Activated naive CD4-positive, alpha-beta T cell treated with anti-CD3 and anti-CD28 coated beads, Interleukin-2, amount 50 U/mL, for 24 hours (primary cell): ENCODE data around the gene S1PR2.
"Not testable (repeated sequence)": the region's sequence is repeated elsewhere in the genome, so short reads cannot be mapped to it uniquely, and the experiment has no call there.

Experiments
- H3K27ac Mint-ChIP-seq: one replicate; pipeline ENCODE4 v1.8.0; 2021; ENCODE audit warnings: mild to moderate bottlenecking, mixed read lengths
- H3K27me3 Mint-ChIP-seq: one replicate; pipeline ENCODE4 v1.8.0; 2021; ENCODE audit warnings: mixed read lengths
- H3K36me3 Mint-ChIP-seq: one replicate; pipeline ENCODE4 v1.8.0; 2021; ENCODE audit warnings: mixed read lengths
- H3K4me1 Mint-ChIP-seq: one replicate; pipeline ENCODE4 v1.8.0; 2021; ENCODE audit warnings: mixed read lengths
- H3K4me3 Mint-ChIP-seq: one replicate; pipeline ENCODE4 v1.8.0; 2021; ENCODE audit warnings: mild to moderate bottlenecking, mixed read lengths
- H3K9me3 Mint-ChIP-seq: one replicate; pipeline ENCODE4 v1.8.0; 2021; ENCODE audit warnings: mixed read lengths

The S1PR2 gene

DNA sequence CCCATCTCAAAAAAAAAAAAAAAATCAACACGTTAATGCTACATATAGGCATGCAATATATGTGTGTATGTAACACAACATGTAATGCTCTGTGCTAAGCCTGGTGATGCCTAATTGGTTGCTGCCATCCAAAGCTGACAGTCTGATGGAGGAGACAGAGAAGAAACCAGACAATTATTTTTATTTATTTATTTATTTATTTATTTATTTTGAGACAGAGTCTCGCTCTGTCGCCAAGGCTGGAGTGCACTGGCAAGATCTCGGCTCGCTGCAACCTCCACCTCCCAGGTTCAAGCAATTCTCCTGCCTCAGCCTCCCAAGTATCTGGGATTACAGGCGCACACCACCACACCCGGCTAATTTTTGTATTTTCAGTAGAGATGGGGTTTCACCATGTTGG, 4.3 kb upstream of the S1PR2 start:
- H3K36me3 Mint-ChIP-seq, H3K27me3 Mint-ChIP-seq, H3K9me3 Mint-ChIP-seq: not testable (repeated sequence)
- peak overlapping the region; percentile 99 for H3K27ac Mint-ChIP-seq
- H3K4me3 Mint-ChIP-seq, result peak overlapping the region; percentile 58
- H3K4me1 Mint-ChIP-seq, result peaks cover 15% of the 10 kb centered on the region

DNA sequence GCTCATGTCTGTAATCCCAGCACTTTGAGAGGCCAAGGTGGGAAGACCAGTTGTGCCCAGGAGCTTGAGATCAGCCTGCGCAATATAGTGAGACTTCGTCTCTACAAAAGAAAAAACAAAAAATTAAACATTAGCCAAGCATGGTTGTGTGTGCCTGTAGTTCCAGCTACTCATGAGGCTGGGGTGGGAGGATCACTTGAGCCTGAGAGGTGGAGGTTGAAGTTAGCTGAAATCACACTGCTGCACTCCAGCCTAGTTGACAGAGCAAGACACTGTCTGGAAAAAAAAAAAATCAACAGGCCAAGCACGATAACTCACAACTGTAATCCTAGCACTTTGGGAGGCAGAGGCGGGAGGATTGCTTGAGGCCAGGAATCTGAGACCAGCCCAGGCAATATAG, 3.9 kb upstream of the S1PR2 start:
- Mint-ChIP-seq H3K27me3 (no peaks in the 10 kb centered on the region), H3K4me3 (peak overlapping the region; percentile 58), H3K4me1 (peaks cover 15% of the 10 kb centered on the region), H3K9me3 (no peaks in the 10 kb centered on the region), H3K36me3 (no peaks in the 10 kb centered on the region), H3K27ac (peak overlapping the region; percentile 46)

DNA sequence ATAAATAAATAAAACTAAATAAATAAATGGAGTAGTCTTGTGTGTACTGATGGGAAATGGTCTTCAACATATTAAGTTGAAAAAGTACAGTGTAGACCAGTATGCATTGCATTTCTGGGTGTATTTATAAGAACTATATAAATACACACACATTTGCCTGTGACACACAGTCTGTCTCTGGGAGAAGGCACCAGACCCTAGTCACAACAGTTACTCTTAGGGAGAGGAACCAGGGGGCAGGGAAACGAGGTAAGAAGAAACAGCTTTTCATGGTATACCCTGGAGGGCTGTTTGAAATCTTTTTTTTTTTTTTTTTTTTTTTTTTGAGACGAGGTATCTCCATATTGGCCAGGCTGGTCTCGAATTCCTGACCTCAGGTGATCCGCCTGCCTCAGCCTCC, 2.8 kb upstream of the S1PR2 start:
- Mint-ChIP-seq H3K9me3 (no peaks in the 10 kb centered on the region), H3K27ac (peak overlapping the region; percentile 68), H3K36me3 (no peaks in the 10 kb centered on the region), H3K4me1 (peaks cover 22% of the 10 kb centered on the region), H3K4me3 (no peak overlapping the region), H3K27me3 (no peaks in the 10 kb centered on the region)

DNA sequence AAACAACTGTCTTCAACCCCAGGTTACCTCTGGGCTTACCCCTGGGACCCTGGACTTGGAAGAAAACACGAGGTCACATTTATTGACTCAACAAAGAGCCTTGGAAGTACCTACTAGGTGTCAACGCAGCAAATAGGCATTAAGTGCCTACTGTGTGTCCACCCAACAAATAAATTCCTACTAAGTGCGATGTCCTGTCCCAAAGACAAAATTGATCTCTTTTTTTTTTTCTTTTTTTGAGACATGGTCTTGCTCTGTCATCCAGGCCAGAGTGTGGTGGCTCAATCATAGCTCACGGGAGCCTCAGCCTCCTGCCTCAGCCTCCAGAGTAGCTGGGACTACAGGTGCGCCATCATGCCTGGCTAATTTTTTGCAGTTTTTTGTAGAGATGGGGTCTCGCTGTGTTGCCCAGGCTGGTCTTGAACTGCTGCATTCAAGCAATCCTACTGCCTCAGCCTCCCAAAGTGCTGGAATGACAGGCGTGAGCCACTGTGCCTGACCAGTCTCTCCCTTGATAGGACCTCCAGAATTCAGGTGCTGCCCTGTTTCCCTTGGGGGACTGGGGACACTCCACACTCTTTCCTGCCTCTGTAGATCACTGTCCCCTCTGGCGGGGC, 589 bp upstream of the S1PR2 start:
- peak overlapping the region; percentile 82 for H3K27ac Mint-ChIP-seq
- H3K4me3 Mint-ChIP-seq, result peak overlapping the region; percentile 80
- H3K36me3 Mint-ChIP-seq, result no peaks in the 10 kb centered on the region
- peaks cover 22% of the 10 kb centered on the region for H3K4me1 Mint-ChIP-seq
- no peaks in the 10 kb centered on the region for H3K9me3 Mint-ChIP-seq
- H3K27me3 Mint-ChIP-seq, result no peaks in the 10 kb centered on the region

DNA sequence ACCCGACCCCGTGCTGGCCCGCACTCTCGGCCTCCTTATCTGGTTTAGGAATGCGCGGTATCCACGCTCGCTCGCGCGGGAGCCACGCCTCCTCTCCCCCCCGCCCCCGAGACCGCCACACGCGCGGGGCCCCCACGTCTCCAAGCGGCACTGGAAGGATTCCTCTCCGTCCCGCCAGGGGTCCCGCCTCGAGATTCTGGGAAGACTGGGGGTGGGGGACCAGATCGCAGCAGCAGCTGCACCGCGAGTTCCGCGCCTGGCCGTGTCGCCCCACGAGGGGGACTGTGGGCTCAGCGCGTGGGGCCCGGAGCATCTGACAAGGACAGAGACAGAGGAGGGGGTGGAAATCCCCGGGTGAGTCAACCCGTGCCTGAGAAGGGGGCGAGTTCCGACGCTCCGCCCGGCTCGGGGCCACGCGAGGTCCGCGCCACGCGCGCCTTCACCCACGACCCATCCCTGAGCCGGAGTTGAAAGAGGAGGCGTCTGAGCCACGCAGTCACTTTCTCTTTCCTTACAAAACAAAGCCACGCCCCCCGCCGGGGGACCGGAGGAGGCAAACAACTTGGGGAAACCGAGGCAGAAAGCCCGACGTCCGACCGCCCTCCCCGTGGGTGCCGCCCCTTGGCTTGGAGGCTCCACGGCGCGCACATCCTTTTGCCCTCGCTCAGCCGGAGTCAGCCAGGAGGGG, 814 bp downstream of the S1PR2 start:
- no peaks in the 10 kb centered on the region for H3K9me3 Mint-ChIP-seq
- no peaks in the 10 kb centered on the region for H3K27me3 Mint-ChIP-seq
- peak overlapping the region; percentile 89 for H3K4me3 Mint-ChIP-seq
- H3K4me1 Mint-ChIP-seq, result peaks cover 15% of the 10 kb centered on the region
- H3K36me3 Mint-ChIP-seq, result no peaks in the 10 kb centered on the region
- H3K27ac Mint-ChIP-seq, result peak overlapping the region; percentile 62

DNA sequence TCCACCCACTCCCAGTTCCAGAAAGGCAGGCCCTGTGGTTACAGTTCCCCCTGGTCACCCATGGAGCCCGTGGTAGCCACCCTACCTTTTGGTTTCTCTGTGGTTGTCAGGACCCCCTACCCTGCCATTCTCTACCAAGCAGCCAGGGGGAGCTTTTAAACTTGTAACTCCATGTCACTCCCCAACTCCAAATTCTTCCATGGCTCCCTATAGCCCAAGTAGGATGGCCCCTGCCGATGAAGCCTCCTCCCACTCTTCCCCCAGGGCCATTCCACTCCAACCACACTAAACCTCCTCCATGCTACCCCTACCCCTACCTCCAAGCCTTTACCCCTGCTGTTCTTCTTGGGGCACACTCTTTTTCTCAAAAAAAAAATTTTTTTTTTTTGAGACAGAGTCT, 2.2 kb downstream of the S1PR2 start:
- peak overlapping the region; percentile 61 for H3K4me3 Mint-ChIP-seq
- peaks cover 2% of the 10 kb centered on the region for H3K36me3 Mint-ChIP-seq

DNA sequence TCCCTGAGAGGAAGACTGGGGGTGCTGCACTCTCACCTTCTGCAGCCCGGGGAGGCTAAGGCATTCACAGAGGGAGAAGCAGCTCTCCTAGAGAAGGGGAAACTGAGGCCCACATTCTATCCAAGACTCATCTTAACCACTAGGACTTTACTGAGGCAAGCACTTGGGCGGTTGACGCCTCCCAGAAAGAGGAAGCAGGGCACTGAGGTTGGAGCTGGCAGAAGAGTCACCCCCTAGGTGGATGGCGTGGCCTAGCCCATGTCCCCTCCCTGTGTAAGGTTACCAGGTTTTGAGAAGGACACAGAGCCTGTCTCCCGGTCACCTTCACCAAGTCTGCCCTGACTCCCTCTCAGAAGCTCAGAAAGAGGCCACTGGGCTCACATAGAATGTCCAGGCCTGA, 2.7 kb downstream of the S1PR2 start:
- peaks cover 10% of the 10 kb centered on the region for H3K4me1 Mint-ChIP-seq
- no peaks in the 10 kb centered on the region for H3K9me3 Mint-ChIP-seq
- H3K27ac Mint-ChIP-seq, result no peak overlapping the region
- H3K27me3 Mint-ChIP-seq, result no peaks in the 10 kb centered on the region
- H3K36me3 Mint-ChIP-seq, result peaks cover 2% of the 10 kb centered on the region
- H3K4me3 Mint-ChIP-seq, result no peak overlapping the region

More for the DNA sequence above, 2.2 kb downstream of the S1PR2 start:
- no peaks in the 10 kb centered on the region for H3K9me3 Mint-ChIP-seq
- H3K4me1 Mint-ChIP-seq, result peaks cover 10% of the 10 kb centered on the region
- H3K27ac Mint-ChIP-seq, result no peak overlapping the region
- no peaks in the 10 kb centered on the region for H3K27me3 Mint-ChIP-seq

DNA sequence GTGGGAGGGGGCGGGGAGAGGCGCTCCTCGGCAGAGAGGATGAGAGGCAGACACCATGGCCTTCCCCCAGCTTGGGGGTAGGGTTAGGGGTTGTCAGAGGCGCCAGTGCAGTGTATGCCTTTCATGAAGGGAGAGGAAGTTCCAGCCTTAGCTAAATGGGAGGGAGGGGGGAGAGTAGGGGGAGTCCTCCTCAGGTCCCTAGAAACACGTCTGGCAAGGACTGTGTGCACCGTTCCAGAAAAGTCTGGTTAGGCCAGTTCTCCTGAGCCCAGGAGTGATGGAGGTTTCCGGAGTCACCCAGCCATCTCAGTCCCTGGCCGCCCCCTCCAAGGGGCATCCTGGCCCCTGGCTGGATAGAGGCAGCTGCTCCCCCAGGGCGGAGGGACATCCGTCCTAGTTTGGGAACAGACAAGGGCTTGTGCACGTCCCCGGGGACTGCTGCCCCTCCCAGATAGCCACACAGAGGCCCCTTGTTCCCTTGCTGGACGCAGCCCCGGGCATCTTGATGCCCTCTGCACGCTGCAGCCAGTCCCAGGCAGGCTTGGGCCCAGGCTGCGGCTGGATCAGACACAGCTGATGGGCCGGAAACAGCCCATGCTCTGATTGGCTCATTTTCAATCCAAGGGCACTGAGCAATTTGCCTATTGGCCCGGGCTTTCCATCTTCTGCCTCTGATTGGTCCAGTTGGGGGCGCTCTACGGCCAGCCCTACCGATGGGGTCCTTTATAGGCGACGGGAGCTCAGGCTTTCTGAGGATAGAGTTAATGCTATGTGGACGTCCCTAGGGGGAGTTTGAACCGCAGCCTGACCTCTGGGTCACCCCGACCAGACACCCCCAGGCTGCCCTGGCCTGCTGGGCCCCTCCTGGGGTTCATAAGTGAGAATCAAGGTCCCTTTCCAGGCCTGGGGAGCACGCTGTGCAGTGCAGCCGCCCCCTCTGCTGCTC, 3.8 kb downstream of the S1PR2 start:
- Mint-ChIP-seq H3K27me3 (no peaks in the 10 kb centered on the region), H3K27ac (no peak overlapping the region), H3K4me1 (peaks cover 10% of the 10 kb centered on the region), H3K9me3 (no peaks in the 10 kb centered on the region), H3K4me3 (no peak overlapping the region), H3K36me3 (peaks cover 4% of the 10 kb centered on the region)

DNA sequence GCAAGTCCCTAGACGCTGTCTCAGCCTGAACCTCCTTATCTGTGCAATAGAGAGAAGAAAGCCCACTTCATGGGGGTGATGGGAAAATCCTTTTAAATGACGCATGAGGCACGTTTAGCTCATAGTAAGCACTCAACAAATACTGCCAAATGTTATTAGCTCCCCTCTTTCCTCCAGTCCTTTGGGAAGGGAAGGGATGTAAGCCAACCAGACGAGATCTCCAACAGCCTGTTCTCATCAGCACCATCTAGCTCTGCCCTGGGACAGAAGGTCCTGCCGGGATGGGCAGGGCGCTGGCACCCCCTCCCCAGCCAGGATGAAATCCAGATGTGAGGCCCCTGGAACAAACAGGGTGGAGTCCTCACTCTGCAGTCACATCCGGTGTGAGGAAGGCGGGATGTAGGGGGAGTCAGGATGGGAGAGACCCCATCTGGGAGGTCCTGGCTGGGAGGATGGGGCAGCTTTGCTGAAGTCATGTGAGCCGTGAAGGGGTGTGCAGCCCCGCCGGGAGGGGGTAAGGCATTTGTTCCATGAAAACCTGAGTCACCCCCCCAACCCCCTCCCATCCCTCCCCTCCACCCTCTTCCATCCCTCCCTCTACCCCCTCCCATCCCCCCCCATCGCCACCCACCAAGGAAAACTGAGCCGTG, 4.6 kb downstream of the S1PR2 start:
- Mint-ChIP-seq H3K9me3 (no peaks in the 10 kb centered on the region), H3K36me3 (peaks cover 4% of the 10 kb centered on the region), H3K4me1 (peaks cover 10% of the 10 kb centered on the region), H3K27ac (no peak overlapping the region), H3K4me3 (no peak overlapping the region), H3K27me3 (no peaks in the 10 kb centered on the region)

DNA sequence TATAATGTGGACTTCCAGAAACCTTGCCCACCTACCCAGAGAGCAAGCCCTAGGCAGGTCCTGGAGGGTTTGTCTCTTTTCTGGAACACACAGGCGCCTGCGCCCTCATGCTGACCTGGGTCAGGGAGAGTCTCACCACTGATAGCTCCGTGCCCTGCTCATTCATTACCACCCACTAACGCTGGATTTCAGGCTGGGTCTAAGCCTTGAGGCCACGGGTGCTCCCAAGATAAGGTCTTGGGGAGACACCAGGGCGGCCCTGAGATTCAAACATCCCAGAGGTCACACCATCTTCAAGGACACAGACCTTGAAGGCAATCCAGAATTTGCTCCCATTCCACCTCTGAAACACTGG, 5.1 kb downstream of the S1PR2 start:
- H3K27me3 Mint-ChIP-seq, result no peaks in the 10 kb centered on the region
- H3K4me3 Mint-ChIP-seq, result no peak overlapping the region
- no peak overlapping the region for H3K27ac Mint-ChIP-seq
- H3K9me3 Mint-ChIP-seq, result no peaks in the 10 kb centered on the region
- H3K36me3 Mint-ChIP-seq, result peaks cover 4% of the 10 kb centered on the region
- peaks cover 10% of the 10 kb centered on the region for H3K4me1 Mint-ChIP-seq

DNA sequence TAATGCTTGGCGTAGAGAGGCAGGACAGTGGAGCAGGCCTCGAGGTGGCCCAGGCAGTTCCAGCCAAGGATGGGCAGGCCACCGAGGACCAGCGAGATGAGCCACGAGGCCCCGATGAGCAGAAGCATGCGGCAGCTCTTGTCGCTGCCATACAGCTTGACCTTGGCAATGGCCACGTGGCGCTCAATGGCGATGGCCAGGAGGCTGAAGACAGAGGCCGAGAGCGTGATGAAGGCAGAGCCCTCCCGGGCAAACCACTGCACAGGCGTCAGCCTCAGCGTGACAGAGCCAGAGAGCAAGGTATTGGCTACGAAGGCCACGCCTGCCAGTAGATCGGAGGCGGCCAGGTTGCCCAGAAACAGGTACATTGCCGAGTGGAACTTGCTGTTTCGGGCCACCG, 6.8 kb downstream of the S1PR2 start:
- no peak overlapping the region for H3K27ac Mint-ChIP-seq
- peaks cover 5% of the 10 kb centered on the region for H3K4me1 Mint-ChIP-seq
- no peaks in the 10 kb centered on the region for H3K9me3 Mint-ChIP-seq
- no peaks in the 10 kb centered on the region for H3K27me3 Mint-ChIP-seq
- no peak overlapping the region for H3K4me3 Mint-ChIP-seq
- H3K36me3 Mint-ChIP-seq, result peaks cover 4% of the 10 kb centered on the region

DNA sequence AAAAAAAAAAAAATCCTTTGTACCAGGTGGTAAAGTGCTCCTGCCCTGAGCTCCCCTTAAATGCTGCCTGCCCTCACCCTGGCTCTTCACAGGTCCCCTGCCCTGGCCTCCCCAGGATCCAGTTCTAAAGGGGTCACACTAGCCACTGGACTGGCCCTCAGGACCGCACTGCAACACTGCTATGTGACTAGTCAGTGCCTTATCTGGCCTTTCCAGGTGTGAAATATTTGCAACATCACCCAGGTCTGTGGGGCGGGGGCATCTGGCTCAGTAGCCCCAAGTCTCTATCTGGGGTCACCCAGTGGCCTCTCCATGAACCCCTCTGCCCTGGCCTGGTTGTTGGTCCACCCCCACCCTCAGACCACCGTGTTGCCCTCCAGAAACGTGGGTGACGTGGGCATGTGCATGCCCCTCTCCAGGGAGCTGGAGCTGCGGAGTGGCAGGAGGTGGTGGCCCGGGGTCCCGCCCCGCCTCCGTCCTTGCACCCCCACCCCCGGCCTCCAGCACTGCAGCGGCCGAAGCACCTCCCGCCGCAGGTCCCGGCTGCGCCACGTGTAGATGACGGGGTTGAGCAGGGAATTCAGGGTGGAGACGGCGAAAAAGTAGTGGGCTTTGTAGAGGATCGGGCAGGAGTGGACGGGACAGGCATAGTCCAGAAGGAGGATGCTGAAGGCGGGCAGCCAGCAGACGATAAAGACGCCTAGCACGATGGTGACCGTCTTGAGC, 7.5 kb downstream of the S1PR2 start:
- Mint-ChIP-seq H3K27ac (no peak overlapping the region), H3K4me3 (no peak overlapping the region), H3K4me1 (peaks cover 8% of the 10 kb centered on the region), H3K36me3 (peaks cover 4% of the 10 kb centered on the region), H3K9me3 (no peaks in the 10 kb centered on the region), H3K27me3 (no peaks in the 10 kb centered on the region)

DNA sequence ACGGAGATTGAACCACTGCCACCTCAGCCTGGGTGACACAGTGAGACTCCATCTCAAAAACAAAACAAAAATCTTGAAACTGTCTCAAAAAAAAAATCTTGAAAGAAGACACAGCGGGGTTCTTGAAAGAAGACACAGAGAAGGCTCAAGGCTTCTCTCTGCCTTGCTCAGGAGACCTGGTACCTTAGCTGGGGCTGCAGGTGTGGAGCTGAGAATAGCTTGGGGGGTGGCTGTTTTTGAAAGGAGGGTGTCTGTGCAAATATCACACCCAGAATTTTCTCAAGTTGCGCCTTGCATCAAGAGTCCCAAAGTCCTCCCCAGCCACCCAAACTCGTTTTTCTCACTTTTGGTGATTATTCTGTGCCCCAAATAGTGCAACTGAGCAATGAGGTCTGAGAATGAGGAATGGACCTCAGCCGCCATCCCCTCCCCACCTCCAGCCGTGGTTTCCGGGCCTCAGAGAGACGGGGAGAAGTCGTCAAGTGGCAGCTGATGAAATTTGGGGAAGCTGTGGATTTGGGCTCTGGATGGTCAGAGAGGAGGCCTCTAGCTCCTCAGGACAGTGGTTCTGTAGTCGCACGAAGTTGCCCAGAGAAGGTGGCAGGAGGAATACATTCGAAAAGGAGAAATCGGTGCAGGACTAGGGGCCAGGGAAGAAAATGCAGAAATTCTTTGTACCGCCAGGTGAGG, 8.8 kb downstream of the S1PR2 start:
- H3K4me3 Mint-ChIP-seq, result no peak overlapping the region
- H3K36me3 Mint-ChIP-seq, result peaks cover 4% of the 10 kb centered on the region
- H3K4me1 Mint-ChIP-seq, result peaks cover 8% of the 10 kb centered on the region
- H3K9me3 Mint-ChIP-seq, result no peaks in the 10 kb centered on the region
- H3K27ac Mint-ChIP-seq, result no peak overlapping the region
- no peaks in the 10 kb centered on the region for H3K27me3 Mint-ChIP-seq

DNA sequence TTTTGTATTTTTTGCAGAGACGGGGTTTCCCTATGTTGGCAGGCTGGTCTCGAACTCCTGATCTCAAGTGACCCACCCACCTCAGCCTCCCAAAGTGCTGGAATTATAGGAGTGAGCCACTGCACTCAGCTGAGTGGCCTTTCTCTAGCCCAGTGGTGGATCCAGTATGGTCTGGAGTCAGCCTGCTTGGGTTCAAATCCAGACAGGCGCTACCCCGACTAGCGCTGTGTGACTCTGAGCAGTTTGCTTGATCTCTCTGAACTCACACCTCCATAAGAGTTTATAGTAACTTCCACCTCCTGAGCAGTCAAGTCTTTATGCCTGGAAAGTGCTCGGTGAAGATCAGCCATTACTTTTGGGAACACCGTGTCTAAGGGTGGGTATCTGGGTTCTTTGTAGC, 10.4 kb downstream of the S1PR2 start:
- Mint-ChIP-seq H3K4me1 (peaks cover 4% of the 10 kb centered on the region), H3K4me3 (no peak overlapping the region), H3K27ac (no peak overlapping the region), H3K36me3 (peaks cover 4% of the 10 kb centered on the region), H3K9me3 (no peaks in the 10 kb centered on the region), H3K27me3 (no peaks in the 10 kb centered on the region)

DNA sequence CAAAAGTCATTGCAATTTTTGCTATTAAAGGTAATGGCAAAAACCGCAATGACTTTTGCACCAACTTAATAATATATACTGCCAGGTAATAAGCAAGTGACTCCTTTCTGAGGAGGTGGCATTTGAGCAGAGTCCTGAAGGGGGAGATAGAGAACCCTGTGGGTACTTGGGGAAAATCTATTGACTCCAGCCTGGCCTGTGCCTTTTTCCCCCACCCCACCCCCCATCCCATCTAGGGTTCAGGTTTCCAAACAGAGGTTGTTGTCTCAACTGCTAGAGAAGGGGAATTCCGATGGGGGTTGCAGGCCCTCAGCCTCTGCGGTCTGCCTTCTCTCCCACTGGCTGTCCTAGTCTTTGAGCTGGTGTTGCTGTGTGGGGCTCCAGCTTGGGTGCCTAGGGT, 11.5 kb downstream of the S1PR2 start:
- Mint-ChIP-seq H3K4me3 (no peak overlapping the region), H3K36me3 (peaks cover 4% of the 10 kb centered on the region), H3K9me3 (no peaks in the 10 kb centered on the region), H3K4me1 (peaks cover 4% of the 10 kb centered on the region), H3K27me3 (no peaks in the 10 kb centered on the region), H3K27ac (no peak overlapping the region)
